T-helper 1 cell (primary cell): Measurements from ENCODE around the gene RAB3C.
A peak's percentile ranks its signal among the peaks of the same experiment; 100 is the strongest.

Source experiments
- DNase-seq, 5 donors: peaks; one replicate each; pipeline ENCODE4 v3.0.0-alpha.2; 2012 to 2020

The RAB3C gene

DNA sequence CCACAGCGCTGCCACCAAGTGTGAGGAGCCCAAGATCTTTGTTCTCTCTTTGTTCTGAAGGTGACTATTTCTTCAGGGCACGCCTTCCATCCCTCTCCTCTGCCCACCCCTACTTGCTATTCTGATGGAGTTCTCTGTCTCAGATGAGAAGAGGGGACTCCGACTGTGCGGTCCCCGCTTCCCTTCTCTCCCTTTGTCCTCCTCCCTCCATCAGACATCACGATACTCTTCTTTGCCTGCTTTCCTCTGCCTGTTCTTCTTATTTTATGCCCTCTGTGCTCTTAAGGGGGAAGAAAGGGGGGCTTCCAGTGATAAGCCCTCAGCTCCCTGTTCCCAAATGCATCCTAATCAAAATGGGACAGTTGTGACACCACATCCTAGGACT lies 307.8 kb downstream of the RAB3C start:
- no peak for DNase-seq

DNA sequence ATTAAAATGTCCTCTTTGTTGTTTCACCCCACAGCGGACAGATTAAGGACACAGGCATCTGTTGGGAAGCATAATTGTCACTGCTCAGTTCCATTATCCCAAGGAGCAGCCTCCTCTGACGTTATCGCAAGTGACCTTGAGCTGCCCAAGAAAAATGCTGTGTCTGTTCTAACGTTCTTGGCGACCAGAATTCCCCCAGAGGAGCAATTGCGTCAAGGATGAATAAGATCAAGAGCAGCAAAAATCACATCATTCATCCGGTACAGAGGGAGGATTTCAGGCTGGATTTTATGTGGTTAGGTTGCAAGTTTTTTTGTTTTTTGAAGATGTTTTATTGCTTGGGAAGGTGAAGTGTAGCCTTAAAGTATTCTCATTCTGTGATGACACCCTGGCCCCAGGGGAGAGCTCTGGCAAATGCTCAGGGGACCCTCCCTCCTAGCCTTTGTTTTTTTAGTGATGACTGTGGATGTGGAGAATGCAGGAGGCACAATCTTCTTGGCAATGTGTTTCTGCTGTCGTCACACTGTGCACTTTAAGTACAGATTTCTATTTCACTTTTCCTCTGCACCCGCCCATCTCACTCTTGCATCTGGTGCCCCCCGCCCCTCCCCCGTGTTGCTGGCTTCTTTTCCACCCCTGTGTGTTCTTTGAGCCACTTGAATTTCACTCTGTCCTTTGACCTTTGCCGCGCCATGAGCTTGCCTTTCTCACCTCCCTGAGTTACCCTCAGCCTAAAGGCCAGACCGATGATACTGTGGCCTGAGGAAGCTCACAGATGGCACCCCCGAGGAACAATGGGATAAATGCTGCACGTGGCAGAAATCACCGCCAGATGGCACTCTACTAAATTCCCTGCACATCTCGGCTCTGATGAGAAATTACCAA lies 308.5 kb downstream of the RAB3C start:
- peak in 4 of 5 donors; percentile 21 to 71 (median 44) for DNase-seq

DNA sequence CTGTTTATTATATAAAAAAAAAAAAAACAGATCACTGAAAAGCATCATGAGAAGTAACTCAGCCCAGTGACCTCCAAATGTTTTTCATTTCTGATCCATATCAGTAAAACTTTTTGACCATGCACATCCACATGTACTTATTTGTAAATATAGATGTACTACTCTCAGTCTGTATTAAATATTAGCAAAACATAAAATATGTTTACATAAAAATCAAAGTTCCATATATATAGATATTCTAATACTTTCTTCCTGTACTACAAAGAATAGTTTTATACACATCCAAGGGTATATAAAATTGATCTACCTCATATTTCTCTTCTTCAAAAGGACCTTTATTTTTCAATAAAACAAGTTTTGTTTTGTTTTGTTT lies 309.1 kb downstream of the RAB3C start:
- DNase-seq = no peak

GRCh38 chr5:58893551-58893950 lies 310.7 kb downstream of the RAB3C start:
- DNase-seq = no peak

DNA sequence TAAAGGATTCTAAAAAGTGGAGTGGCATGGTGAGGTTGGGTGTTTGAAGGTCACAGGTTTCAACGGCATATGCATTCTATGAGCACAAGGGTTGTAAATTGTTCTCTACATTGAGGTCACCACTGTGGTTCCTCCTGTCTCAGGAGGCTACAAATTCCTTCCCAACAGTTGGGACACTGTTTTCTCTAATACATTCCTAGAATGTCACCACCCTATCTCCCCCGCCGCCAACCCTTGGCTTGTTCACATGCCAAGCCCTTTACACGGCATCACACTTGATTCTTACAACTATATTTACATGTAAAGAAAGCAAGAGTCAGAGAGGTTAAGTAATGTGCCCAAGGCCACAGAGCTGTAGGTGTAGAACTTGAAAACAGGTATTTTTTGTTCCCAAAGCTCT lies 315.1 kb downstream of the RAB3C start:
- no peak for DNase-seq

GRCh38 chr5:58898538-58898937 lies 315.7 kb downstream of the RAB3C start:
- no peak for DNase-seq

DNA sequence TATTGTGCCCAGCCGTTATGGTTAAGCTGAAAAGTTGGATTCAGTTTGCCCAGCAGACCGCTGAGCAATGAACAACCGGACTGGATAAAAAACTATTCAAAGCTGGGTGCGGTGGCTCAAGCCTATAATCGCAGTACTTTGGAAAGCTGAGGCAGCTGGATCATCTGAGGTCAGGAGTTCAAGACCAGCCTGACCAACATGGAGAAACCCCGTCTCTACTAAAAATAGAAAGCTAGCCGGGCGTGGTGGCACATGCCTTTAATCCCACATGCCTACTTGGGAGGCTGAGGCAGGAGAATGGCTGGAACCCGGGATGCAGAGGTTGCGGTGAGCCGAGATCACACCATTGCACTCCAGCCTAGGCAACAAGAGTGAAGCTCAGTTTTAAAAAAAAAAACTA lies 318.4 kb downstream of the RAB3C start:
- no peak for DNase-seq

DNA sequence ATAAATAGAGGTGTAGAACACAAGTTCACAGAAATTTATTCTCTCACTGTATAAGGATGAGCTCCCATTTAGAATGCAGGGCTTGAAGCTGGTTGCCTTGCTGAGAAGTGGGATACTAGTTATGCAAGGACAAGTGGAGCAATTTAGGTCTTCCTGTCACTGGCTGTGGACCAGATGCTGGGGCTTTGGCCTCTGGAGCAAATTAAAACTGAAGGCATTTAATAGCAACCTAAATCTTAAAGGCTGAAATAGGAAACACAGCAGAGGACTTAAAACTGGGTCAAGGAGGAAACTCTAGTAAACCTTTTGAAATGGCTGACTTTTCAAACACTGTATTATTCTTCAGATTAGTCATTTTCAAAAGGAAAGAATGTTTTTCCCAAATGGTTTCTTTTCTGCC lies 319.4 kb downstream of the RAB3C start:
- DNase-seq = no peak

DNA sequence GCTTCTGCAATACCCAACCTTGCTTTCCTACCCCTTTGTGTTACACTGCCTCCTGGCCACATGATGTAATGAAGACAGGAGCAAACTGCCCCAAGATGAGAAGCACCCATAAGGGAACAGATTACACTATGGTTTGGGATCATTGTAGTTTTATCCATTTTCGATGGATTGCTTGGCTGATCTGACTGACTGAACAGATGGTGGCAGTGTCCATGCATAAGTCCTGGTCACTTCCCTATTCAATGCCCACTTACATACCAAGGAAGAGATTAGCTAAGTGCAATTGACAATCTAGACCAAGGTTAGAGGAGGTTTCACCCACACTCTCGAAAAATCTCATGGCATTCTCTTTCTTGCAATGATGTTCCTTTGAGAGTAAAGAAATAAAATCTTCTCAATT lies 319.9 kb downstream of the RAB3C start:
- DNase-seq = no peak

DNA sequence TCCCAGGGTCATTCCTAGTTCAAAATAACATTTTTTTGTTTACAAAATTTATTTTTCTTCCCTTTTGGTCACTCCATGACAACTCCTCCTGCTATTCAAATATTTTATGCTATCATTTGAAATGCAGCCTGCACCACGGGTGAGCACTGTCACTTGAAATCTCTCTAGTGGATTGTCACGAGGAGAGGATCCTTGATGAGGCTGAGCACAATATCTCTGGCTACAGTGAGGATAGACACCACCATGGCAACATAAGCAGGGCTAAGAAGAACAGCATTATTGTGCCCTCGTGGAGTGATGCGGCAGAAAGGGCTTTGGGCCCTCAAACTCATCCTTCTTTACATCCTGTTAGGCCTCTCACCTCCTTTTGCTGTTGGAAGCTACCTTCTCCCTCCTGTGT lies 321.9 kb downstream of the RAB3C start:
- DNase-seq = no peak

DNA sequence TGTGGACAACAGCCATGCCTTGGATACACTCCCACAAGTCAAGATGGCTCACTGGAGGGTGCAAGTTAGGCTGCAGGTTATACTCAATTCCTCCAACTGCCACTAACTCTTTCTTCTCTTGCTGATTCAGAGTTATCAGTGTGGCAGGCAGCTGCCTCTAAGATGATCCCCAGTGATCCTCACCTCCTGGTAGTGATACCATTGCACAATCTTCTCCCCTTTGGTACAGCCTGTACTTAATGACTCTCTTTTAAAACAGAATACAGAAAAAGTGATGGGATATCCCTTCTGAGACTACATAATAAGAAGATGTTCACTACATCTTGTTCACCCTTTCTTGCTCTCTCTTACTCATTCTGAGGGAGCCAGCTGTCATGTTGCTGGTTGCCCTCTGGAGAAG lies 323.1 kb downstream of the RAB3C start:
- DNase-seq = no peak
